HUES64 (cell line): ENCODE measurements around the gene CCDC174.

ENCODE experiments used
- H3K27ac ChIP-seq: 2 replicates; pipeline ENCODE4 v1.7.0; 2013; ENCODE audit warnings: low read depth, low read length, inconsistent platforms
- H3K27me3 ChIP-seq: 2 replicates; pipeline ENCODE4 v1.6.1; 2013; ENCODE audit warnings: mild to moderate bottlenecking, low read length; ENCODE audit not compliant: insufficient read depth
- H3K36me3 ChIP-seq: 2 replicates; pipeline ENCODE4 v1.6.1; 2013; ENCODE audit warnings: mild to moderate bottlenecking, low read length; ENCODE audit not compliant: insufficient read depth
- H3K4me1 ChIP-seq: 2 replicates; pipeline ENCODE4 v1.6.1; 2013; ENCODE audit warnings: mild to moderate bottlenecking, low read length, moderate library complexity; ENCODE audit not compliant: insufficient read depth
- H3K4me3 ChIP-seq: 2 replicates; pipeline ENCODE4 v1.5.1; 2013; ENCODE audit warnings: mild to moderate bottlenecking, low read length, moderate library complexity
- H3K9ac ChIP-seq: 2 replicates; pipeline ENCODE4 v1.6.1; 2013; ENCODE audit warnings: mild to moderate bottlenecking, low read depth, low read length
- H3K9me3 ChIP-seq: 2 replicates; pipeline ENCODE4 v1.6.1; 2013; ENCODE audit warnings: low read depth, low read length; ENCODE audit not compliant: insufficient read depth
- WGBS: fragments of 150-250, 120-280 bp; methylation state at CpG from one replicate; pipeline ENCODE4 v1.1.7; 2013; ENCODE audit warnings: missing lambda C conversion rate; 5-methylcytosine and 5-hydroxymethylcytosine counted together

The CCDC174 gene

DNA sequence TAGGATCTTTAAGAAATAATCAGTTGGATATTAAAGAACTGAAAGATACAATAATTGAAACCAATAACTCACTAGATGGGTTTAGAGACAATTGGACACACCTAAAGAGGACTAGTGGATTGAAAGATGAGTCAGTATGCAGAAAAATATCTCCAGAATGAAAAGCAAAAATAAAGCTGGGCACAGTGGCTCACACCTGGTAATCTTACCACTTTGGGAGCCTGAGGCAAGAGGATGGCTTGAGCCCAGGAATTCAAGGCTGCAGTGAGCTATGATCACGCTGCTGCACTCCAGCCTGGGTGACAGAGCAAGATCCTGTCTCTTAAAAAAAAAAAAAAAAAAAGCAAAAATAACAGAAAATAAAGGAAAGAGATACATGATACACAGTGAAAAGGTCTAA, 37.4 kb upstream of the CCDC174 start:
- no peaks in the 10 kb centered on the region for H3K9me3 ChIP-seq
- H3K27me3 ChIP-seq = peaks cover 2% of the 10 kb centered on the region; the same call in 1 of the 2 replicates
- H3K9ac ChIP-seq = no peak overlapping the region
- no peaks in the 10 kb centered on the region for H3K36me3 ChIP-seq
- 95% methylated on average over 1 of the region's 1 CpG for WGBS
- H3K4me3 ChIP-seq = no peak overlapping the region
- peaks cover 7% of the 10 kb centered on the region; the same call in 1 of the 2 replicates for H3K4me1 ChIP-seq
- no peak overlapping the region for H3K27ac ChIP-seq

DNA sequence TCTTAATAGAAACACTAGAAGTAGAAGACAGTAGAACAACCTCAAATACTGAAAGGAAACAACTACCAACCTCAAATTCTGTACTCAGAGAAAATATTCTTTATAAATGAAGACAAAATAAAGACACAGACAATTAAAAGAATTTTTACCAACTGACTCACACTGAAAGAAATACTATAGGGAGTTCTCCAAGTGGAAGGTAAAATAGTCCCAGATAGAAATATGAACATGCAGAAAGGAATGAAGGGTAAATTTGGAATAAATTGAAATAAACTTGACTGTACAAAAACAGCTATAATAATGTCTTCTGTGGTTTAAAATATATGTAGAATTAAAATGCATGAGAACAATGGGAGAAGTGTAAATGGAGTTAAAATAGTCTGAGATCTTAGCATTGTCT, 36.7 kb upstream of the CCDC174 start:
- H3K4me1 ChIP-seq = peaks cover 7% of the 10 kb centered on the region; the same call in 1 of the 2 replicates
- H3K9me3 ChIP-seq = no peaks in the 10 kb centered on the region
- H3K27ac ChIP-seq = no peak overlapping the region
- no peak overlapping the region for H3K9ac ChIP-seq
- no peak overlapping the region for H3K4me3 ChIP-seq
- no peaks in the 10 kb centered on the region for H3K36me3 ChIP-seq
- peaks cover 2% of the 10 kb centered on the region; the same call in 1 of the 2 replicates for H3K27me3 ChIP-seq

DNA sequence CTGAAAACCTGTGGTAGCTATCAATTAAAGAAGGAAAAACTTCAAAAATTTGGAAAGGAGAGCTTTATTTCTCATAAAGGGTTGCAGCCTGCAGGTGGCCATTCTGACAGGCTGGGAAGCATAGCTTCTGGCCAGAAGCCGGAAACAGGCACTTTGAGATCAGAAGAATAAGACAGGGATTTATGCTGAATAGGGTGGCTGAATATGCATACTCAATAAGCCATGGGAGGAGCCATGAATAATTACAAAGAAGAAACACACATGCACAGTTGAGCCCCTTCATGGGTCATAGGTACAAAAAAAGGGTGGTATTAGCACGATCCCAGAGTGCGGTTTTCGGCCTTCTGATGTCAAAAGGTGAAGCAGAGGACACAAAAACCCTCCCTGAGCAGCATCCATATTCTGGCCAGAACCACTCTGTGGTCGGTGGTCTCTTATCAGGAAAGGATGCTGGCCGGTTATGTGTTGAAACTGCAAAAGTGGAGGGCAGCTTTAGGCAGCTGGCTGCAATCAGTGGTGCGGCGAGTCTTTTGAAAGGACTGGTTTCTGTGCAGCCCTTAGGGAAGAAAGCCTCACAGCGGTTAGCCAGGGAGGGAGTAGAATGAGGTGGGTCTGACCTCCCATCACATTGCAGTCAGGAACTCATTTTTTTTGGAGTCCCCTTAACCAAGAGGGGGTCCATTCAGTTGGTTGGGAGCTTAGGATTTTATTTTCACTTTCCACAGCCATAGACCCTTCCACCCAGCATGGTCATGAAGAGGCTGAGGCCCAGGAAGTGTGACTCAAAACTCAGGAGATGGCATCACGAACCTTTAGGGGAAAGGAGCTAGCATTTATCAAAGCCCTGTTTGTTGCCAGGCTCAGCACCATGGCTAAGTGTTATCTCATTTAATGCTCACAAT, 34.7 kb upstream of the CCDC174 start:
- no peak overlapping the region for H3K4me3 ChIP-seq
- H3K27ac ChIP-seq = no peak overlapping the region
- H3K9ac ChIP-seq = no peak overlapping the region
- H3K9me3 ChIP-seq = no peaks in the 10 kb centered on the region
- H3K4me1 ChIP-seq = peaks cover 11% of the 10 kb centered on the region; the same call in 1 of the 2 replicates
- peaks cover 2% of the 10 kb centered on the region; the same call in 1 of the 2 replicates for H3K27me3 ChIP-seq
- WGBS = 87% methylated on average over 10 of the region's 10 CpGs
- H3K36me3 ChIP-seq = no peaks in the 10 kb centered on the region

DNA sequence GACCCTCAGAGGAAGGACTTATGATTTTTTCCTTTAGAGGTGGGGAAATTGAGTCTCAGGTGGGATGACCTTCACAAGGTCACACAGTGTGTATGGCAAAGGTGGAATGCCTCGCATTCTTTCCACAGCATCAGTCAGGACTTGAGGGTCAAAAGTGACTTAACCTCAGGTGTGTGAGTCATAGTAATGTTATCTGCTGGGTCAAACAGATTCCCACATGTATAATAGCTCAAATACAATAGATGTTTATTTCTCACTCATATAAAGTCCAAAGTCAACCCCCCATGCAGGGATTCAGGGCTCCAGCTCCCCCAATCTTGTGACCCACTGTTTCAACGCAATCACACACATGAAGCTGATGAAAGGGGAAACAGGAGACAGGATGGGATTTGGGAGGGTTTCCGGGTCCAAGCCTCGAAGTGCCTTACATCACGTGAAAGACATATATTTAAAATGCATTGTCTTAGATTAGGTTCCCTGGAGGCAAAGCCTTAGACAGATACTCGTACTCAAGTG, 34.0 kb upstream of the CCDC174 start:
- Histone ChIP-seq H3K9ac (no peak overlapping the region), H3K27me3 (no peaks in the 10 kb centered on the region), H3K4me3 (no peak overlapping the region), H3K9me3 (no peaks in the 10 kb centered on the region), H3K36me3 (no peaks in the 10 kb centered on the region), H3K27ac (no peak overlapping the region), H3K4me1 (peaks cover 11% of the 10 kb centered on the region; the same call in 1 of the 2 replicates)
- WGBS = 96% methylated on average over 6 of the region's 6 CpGs

DNA sequence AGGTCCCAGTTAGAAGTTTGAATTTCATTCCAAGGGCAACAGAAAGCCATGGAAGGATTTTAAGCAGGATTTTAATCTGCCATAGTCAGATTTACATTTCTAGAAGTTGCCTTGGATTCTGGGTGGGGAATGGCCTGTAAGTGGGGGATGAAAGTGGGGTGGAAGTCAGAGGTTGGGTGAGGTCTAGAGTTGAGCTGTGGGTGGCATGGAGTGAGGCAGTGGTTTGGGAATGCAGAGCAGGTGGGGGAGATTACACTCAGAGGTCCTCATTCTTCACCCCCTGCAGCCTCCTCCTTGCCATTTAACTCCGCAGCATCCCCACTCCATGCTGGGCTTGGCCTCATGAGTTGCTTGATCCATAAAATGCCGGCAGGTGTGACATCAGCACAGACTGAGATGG, 32.0 kb upstream of the CCDC174 start:
- H3K36me3 ChIP-seq = no peaks in the 10 kb centered on the region
- H3K9ac ChIP-seq = no peak overlapping the region
- no peak overlapping the region for H3K4me3 ChIP-seq
- no peaks in the 10 kb centered on the region for H3K9me3 ChIP-seq
- WGBS = 58% methylated on average over 2 of the region's 2 CpGs
- H3K27me3 ChIP-seq = no peaks in the 10 kb centered on the region
- H3K4me1 ChIP-seq = peaks cover 11% of the 10 kb centered on the region; the same call in 1 of the 2 replicates
- no peak overlapping the region for H3K27ac ChIP-seq

DNA sequence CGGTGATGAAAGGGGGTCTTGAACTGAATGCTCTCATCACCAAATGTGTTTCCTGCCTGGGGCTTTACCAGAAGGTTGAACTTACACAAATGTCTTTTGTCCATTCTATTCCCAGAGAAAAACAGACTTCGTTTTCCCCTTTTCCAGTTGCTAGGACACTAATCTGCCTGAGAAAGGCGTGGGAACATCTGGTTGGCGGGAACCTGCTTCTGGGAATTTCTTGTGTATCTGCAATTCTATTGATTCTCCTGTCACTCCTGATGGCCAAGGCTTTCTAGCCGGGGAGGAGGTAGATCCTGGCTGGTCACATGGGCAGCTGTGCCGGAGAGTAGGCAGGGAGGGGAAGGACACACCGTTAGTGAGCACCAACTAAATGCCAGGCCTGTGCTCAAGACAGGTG, 31.1 kb upstream of the CCDC174 start:
- no peak overlapping the region for H3K9ac ChIP-seq
- no peak overlapping the region for H3K4me3 ChIP-seq
- no peaks in the 10 kb centered on the region for H3K9me3 ChIP-seq
- H3K27me3 ChIP-seq = no peaks in the 10 kb centered on the region
- no peak overlapping the region for H3K27ac ChIP-seq
- H3K4me1 ChIP-seq = peaks cover 20% of the 10 kb centered on the region; the same call in 1 of the 2 replicates
- 56% methylated on average over 7 of the region's 7 CpGs for WGBS
- H3K36me3 ChIP-seq = no peaks in the 10 kb centered on the region

DNA sequence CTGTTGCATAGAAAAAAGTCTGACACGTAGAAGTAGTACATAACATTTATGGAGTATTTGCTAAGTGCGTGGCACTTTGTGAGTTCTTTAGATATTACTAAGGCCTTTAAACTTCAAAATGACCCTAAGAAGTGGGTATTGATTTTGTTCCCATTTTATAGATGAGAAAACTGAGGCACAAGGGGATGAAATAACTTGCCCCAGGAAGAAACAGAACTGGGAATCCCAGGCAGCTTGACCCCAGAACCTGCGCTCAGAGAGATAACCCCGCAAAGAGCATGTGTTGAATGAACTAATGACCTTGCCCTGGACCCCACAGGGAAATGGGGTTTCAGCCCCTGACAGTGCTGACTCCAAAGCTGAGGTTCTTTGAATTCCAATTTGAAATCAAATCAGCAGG, 30.5 kb upstream of the CCDC174 start:
- no peaks in the 10 kb centered on the region for H3K36me3 ChIP-seq
- no peaks in the 10 kb centered on the region for H3K9me3 ChIP-seq
- H3K27me3 ChIP-seq = no peaks in the 10 kb centered on the region
- no peak overlapping the region for H3K4me3 ChIP-seq
- no peak overlapping the region for H3K9ac ChIP-seq
- H3K4me1 ChIP-seq = peaks cover 21% of the 10 kb centered on the region; the same call in 1 of the 2 replicates
- whole genome bisulfite sequencing = 98% methylated on average over 4 of the region's 4 CpGs
- H3K27ac ChIP-seq = no peak overlapping the region

DNA sequence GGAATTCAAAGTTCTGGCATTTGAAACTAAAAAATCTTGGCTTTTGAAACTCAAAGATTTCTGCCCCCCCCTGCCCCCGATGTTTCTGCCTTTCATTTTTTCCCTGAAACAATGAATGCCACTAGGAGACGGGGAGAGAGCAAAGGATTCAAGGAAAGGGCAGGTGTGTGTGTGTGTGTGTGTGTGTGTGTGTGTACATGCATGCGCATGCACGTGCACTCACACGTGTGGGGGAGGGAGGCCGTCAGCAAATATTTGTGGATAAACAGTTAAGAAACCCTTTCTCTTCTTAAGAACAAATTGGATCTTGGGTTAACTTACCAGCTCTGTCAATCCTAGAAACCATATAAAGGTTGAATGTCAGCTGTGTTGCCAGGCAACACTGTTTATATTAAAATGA, 29.2 kb upstream of the CCDC174 start:
- 88% methylated on average over 4 of the region's 6 CpGs for WGBS
- no peak overlapping the region for H3K4me3 ChIP-seq

DNA sequence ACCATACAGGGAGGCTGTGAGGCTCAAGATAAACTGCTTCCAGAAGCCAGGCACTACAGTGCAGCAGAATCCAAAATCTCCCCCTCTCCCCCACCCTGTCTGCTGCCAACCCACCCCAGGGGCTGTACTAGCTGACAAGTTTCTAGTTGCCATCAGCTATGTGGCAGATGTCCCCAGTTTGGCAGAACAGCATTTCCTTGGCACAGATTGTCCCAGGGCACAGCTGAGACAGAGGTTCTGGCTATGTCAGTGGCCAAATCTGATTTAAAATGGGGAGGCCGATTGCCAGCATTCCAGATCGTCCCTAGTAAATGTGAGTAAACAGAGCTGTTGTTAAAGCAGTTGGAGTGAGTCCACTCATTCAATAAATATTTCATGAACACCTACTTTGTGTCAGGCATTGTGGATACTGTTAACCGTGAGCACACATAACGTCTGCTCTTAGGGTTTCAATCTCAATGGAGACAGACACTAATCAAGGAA, 28.0 kb upstream of the CCDC174 start:
- Histone ChIP-seq H3K36me3 (no peaks in the 10 kb centered on the region), H3K9ac (no peak overlapping the region), H3K9me3 (no peaks in the 10 kb centered on the region), H3K27ac (no peak overlapping the region), H3K27me3 (no peaks in the 10 kb centered on the region), H3K4me1 (peaks cover 14% of the 10 kb centered on the region; the same call in 1 of the 2 replicates), H3K4me3 (no peak overlapping the region)
- WGBS = 78% methylated on average over 4 of the region's 4 CpGs

More for the DNA sequence above, 29.2 kb upstream of the CCDC174 start:
- H3K36me3 ChIP-seq = no peaks in the 10 kb centered on the region
- peaks cover 14% of the 10 kb centered on the region; the same call in 1 of the 2 replicates for H3K4me1 ChIP-seq
- H3K9me3 ChIP-seq = no peaks in the 10 kb centered on the region
- H3K9ac ChIP-seq = no peak overlapping the region
- no peak overlapping the region for H3K27ac ChIP-seq
- no peaks in the 10 kb centered on the region for H3K27me3 ChIP-seq

DNA sequence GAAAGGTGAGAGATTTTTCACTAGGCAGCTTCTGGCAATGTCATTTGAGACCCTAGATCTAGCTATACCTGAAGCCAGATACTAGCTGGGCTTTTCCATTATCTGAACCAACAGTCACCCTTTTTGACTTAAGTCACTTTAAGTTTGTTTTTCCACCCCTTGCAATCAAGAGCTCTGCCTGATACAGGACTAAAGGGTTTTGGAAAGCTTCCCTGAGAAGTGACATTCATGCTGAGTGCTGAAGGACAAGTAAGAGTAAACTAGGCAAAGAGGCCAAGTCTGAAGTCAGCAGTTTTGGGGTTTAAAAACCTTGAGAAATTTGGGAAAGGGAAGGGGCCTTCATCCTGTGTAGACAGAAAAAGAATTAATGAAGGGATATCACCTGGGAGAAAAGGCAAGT, 27.1 kb upstream of the CCDC174 start:
- no peaks in the 10 kb centered on the region for H3K36me3 ChIP-seq
- H3K4me3 ChIP-seq = no peak overlapping the region

DNA sequence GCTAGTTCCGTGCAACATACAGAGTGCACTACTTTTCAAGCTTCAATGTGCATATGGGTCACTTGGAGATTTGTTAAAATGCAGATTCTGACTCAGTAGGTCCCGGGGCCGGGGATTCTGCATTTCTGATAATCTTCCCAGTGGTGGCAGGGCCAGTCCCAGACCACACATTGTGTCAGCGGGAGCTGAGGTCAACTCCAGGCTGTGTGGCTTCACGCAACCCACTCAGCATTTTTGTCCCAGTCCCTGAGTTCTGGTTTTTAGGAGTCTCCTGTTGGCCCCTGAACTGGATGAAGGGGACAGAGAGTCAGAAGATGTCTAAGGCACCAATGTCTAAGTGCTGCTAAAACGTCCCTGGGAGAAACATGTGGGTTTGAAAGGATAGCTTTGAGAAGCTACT, 26.1 kb upstream of the CCDC174 start:
- Histone ChIP-seq H3K36me3 (no peaks in the 10 kb centered on the region), H3K4me1 (peaks cover 10% of the 10 kb centered on the region; the same call in 1 of the 2 replicates), H3K9me3 (no peaks in the 10 kb centered on the region), H3K9ac (no peak overlapping the region), H3K4me3 (no peak overlapping the region), H3K27ac (no peak overlapping the region), H3K27me3 (no peaks in the 10 kb centered on the region)
- WGBS = 72% methylated on average over 6 of the region's 6 CpGs

More for the DNA sequence above, 27.1 kb upstream of the CCDC174 start:
- Histone ChIP-seq H3K27ac (no peak overlapping the region), H3K9ac (no peak overlapping the region), H3K4me1 (peaks cover 14% of the 10 kb centered on the region; the same call in 1 of the 2 replicates), H3K9me3 (no peaks in the 10 kb centered on the region), H3K27me3 (no peaks in the 10 kb centered on the region)
